ENCODE results near the gene SDR42E2. TPM values are rescaled to one million over a fixed set of nuclear protein-coding genes. Genes with fewer than 3 reads are reported as not detected.

The SDR42E2 gene
- total and polyA plus RNA-seq, 2 of the 4 experiments (the other 2 are of a cell fraction) = not detected

DNA sequence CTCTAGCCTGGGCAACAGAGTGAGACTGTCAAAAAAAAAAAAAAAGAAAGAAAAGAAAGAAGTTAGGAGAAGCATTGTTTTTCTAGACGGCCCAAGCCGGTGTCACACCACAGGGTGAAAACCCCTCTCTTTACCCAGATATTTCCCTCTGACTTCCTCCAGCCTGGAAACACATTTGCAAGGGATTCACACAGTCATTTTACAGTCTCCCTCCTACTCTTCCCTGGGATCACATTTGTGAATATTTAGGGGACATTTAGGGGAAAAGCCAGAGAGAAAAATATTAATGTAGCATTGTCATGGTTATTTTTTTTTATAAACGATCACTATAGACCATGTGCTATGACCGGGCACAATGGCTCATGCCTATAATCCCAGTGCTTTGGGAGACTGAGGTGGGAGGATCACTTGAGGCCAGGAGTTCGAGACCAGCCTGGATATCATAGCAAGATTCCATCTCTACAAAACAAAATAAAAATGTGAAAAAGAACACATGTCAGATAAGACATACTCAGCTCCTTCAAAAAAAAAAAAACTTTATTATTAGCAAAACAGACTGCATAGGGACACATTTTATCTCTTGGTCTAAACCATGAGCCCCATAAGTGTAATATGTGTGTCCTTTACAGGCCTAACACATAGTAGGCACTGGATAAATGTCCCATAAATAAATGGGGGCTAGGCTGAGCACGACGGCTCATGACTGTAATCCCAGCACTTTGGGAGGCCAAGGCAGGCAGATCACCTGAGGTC is 10.9 kb upstream of the SDR42E2 start:
- in situ Hi-C loops (cut with MboI; ENCODE audit: low sequenced_read_pairs) = no loop called here
- CTCF ChIA-PET = interaction anchor here (0.6 kb wide), 1 partner anchor 9 kb away, joined by 3 read pairs; no protein-coding TSS in a partner anchor
- no TSS peak for BruUV-seq (replicated peaks)

More for the DNA sequence above, 10.9 kb upstream of the SDR42E2 start:
- dilution Hi-C loops (cut with HindIII; ENCODE audit: low sequenced_read_pairs, unreplicated experiment) = no loop called here
- H2BK20ac ChIP-seq (ENCODE audit: low read depth, low read length) = no peak overlapping the region
- no peak overlapping the region for H3K14ac ChIP-seq (replicated peaks; ENCODE audit: low read depth, low read length)
- TF ChIP-seq MAFK (IDR thresholded peaks at IDR 0.05; ENCODE audit: low read depth, low read length) = no peak
- no peak for TF ChIP-seq SMC3 (IDR thresholded peaks at IDR 0.05; ENCODE audit: low read depth, low read length)
- TF ChIP-seq RAD21 (IDR thresholded peaks at IDR 0.05; ENCODE audit: low read length) = no peak
- TF ChIP-seq, protein P1, sequence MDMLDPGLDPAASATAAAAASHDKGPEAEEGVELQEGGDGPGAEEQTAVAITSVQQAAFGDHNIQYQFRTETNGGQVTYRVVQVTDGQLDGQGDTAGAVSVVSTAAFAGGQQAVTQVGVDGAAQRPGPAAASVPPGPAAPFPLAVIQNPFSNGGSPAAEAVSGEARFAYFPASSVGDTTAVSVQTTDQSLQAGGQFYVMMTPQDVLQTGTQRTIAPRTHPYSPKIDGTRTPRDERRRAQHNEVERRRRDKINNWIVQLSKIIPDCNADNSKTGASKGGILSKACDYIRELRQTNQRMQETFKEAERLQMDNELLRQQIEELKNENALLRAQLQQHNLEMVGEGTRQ (IDR thresholded peaks at IDR 0.05; ENCODE audit: low read depth, low read length) = no peak
- TF ChIP-seq RFX5 (IDR thresholded peaks at IDR 0.05; ENCODE audit: low read depth, low read length) = no peak
- H2AK5ac ChIP-seq (ENCODE audit: low read depth, low read length) = no peak overlapping the region
- ATAC-seq (ENCODE audit: low read depth) = no peak
- H2BK15ac ChIP-seq (ENCODE audit: low read depth, low read length) = no peak overlapping the region
- no peak for DNase-seq
- H3K23ac ChIP-seq (ENCODE audit: low read depth, low read length) = no peak overlapping the region
- H3K9me3 ChIP-seq (ENCODE audit: control insufficient read depth, insufficient read depth, low read length) = no peaks in the 10 kb centered on the region
- peaks cover 20% of the 10 kb centered on the region for H3K27me3 ChIP-seq (ENCODE audit: control insufficient read depth, insufficient read depth, low read length)
- H2AK9ac ChIP-seq (replicated peaks; ENCODE audit: low read depth, low read length, poor library complexity) = no peak overlapping the region
- no peaks in the 10 kb centered on the region for H3K4me1 ChIP-seq (ENCODE audit: control insufficient read depth, insufficient read depth, low read length)
- H2AFZ ChIP-seq (replicated peaks; ENCODE audit: low read length, poor library complexity) = no peak overlapping the region
- no peak overlapping the region for H2BK5ac ChIP-seq (ENCODE audit: low read depth, low read length, poor library complexity, severe bottlenecking)
- no peak overlapping the region for H3K56ac ChIP-seq (ENCODE audit: extremely low read depth, insufficient read depth, low read length)
- H3K4me3 ChIP-seq (ENCODE audit: insufficient read depth, low read depth, low read length) = no peak overlapping the region
- no peak overlapping the region for H4K5ac ChIP-seq (ENCODE audit: low read depth, low read length)
- no peak overlapping the region for H3K18ac ChIP-seq (ENCODE audit: low read depth, low read length)
- H3K4ac ChIP-seq (ENCODE audit: low read depth, low read length) = no peak overlapping the region
- WGBS, 2 experiments (ENCODE audit: extremely low coverage in 2 of 2, insufficient read length in 1 of 2) = no CpG with 5 or more reads among the region's 7 CpGs
- no peak overlapping the region for H2BK120ac ChIP-seq (ENCODE audit: low read depth, low read length)
- H4K8ac ChIP-seq (ENCODE audit: low read depth in 2 of 2, low read length in 2 of 2) = no peak overlapping the region
- no peak overlapping the region for H3K27ac ChIP-seq (ENCODE audit: insufficient read depth, low read length)
- H3K9ac ChIP-seq (ENCODE audit: low read depth, low read length) = no peak overlapping the region
- H4K91ac ChIP-seq (ENCODE audit: insufficient read depth, low read depth, low read length) = no peak overlapping the region
- no peaks in the 10 kb centered on the region for H4K20me1 ChIP-seq (ENCODE audit: insufficient read depth, low read length)
- no peaks in the 10 kb centered on the region for H3K36me3 ChIP-seq (ENCODE audit: control insufficient read depth, insufficient read depth, low read length)
- POLR2A ChIA-PET (ENCODE audit: unreplicated experiment) = no interaction called here
- H3K4me2 ChIP-seq (ENCODE audit: low read depth, low read length) = no peak overlapping the region
- no peaks in the 10 kb centered on the region for H3K79me1 ChIP-seq (ENCODE audit: low read depth in 1 of 2, low read length in 2 of 2)
- intact Hi-C loops (cut with micrococcal nuclease) = no loop called here
- H3K9me1 ChIP-seq (ENCODE audit: insufficient read depth, low read length) = no peaks in the 10 kb centered on the region

Measured in IMR-90 (cell line).